Measurements from ENCODE around the gene HOXA10.

- TF ChIP-seq CTCF (IDR thresholded peaks at IDR 0.05; ENCODE audit: low read depth, low read length, missing input control) (no peak), ZBTB33 (IDR thresholded peaks at IDR 0.05) (no peak)
Observed at GRCh38 chr7:27128776-27129728, 45.1 kb downstream of the HOXA10 start.
